Lung (tissue), 12 donors: ENCODE measurements around the gene FNBP1L. TPM values are rescaled to one million over a fixed set of nuclear protein-coding genes. Genes with fewer than 3 reads are reported as not detected.

ENCODE experiments used
- ATAC-seq: fragments of 200-7000 bp; cut with Tn5 transposase; one replicate; pipeline ENCODE4 v1.9.1; 2020; ENCODE audit warnings: moderate number of reproducible peaks; ENCODE audit not compliant: insufficient read depth, low FRiP score
- DNase-seq, 3 donors: peaks; one replicate each; pipeline ENCODE4 v3.0.0-alpha.2; 2013 to 2017
- H3K27ac ChIP-seq, 2 donors: one replicate each; pipeline ENCODE4 v1.5.1; 2013; ENCODE audit warnings: mild to moderate bottlenecking in 2 of 2, moderate library complexity in 2 of 2, control low read depth in 1 of 2, inconsistent platforms in 1 of 2, low read depth in 1 of 2, low read length in 1 of 2
- H3K27me3 ChIP-seq, 3 donors: one replicate each; pipeline ENCODE4 v1.5.1; 2013; ENCODE audit warnings: low read length in 2 of 3; ENCODE audit not compliant: control insufficient read depth in 3 of 3, insufficient read depth in 3 of 3
- H3K36me3 ChIP-seq, 4 donors: one replicate each; pipeline ENCODE4 v1.5.1; 2013; ENCODE audit warnings: low read length in 4 of 4, mild to moderate bottlenecking in 1 of 4, moderate library complexity in 1 of 4; ENCODE audit not compliant: control insufficient read depth in 4 of 4, insufficient read depth in 4 of 4
- H3K4me1 ChIP-seq, 5 donors: one replicate each; pipeline ENCODE4 v1.5.1; 2013; ENCODE audit warnings: low read length in 5 of 5, mild to moderate bottlenecking in 2 of 5, moderate library complexity in 1 of 5; ENCODE audit not compliant: control insufficient read depth in 5 of 5, insufficient read depth in 5 of 5
- H3K4me3 ChIP-seq: one replicate; pipeline ENCODE4 v1.5.1; 2013; ENCODE audit warnings: mild to moderate bottlenecking, control low read depth, moderate library complexity
- H3K9ac ChIP-seq, 2 donors: one replicate each; pipeline ENCODE4 v1.5.1; 2013; ENCODE audit warnings: low read length in 2 of 2, control low read depth in 1 of 2; ENCODE audit not compliant: insufficient read depth in 1 of 2
- H3K9me3 ChIP-seq, 4 donors: one replicate each; pipeline ENCODE4 v1.5.1; 2013; ENCODE audit warnings: low read length in 3 of 4, mild to moderate bottlenecking in 1 of 4, moderate library complexity in 1 of 4; ENCODE audit not compliant: control insufficient read depth in 4 of 4, insufficient read depth in 3 of 4
- CTCF ChIP-seq: IDR thresholded peaks from 2 replicates; pipeline ENCODE4 v1.5.1; 2012; ENCODE audit warnings: mild to moderate bottlenecking; ENCODE audit errors: control extremely low read depth, extremely low read depth
- whole genome bisulfite sequencing, 2 donors: extraction: QIAGEN DNeasy Blood & Tissue Kit; methylation state at CpG; one replicate each; pipeline ENCODE4 v1.1.7; 2013; 5-methylcytosine and 5-hydroxymethylcytosine counted together
- polyA plus RNA-seq, 2 donors: library from polyadenylated mRNA; stranded (reverse); fragments of 200-250 nt; gene quantifications; one replicate each; pipeline ENCODE4 v1.2.1, GENCODE V29; 2013
- total RNA-seq, 2 donors: library from RNA; depleted of rRNA in 1 of 2; stranded (reverse); fragments of >200 nt in 1 of 2; gene quantifications; one replicate each; pipeline ENCODE4 v1.2.1, GENCODE V29; 2014 to 2021
- donor health status: control.
- donor health status: control.
- donor health status: Bipolar disorder and iron deficiency.
- donor health status: healthy.
- donor health status: DM: yes; HTN: yes; CAD: no.

Gene FNBP1L
- total and polyA plus RNA-seq, 4 donors, result 15.1 to 119 (median 26.3) TPM

GRCh38 chr1:93595266-93595665 is 147.3 kb downstream of the FNBP1L start:
- no peak for TF ChIP-seq CTCF
- peaks cover 3 to 31% (median 16%) of the 10 kb centered on the region in 5 donors for H3K4me1 ChIP-seq

DNA sequence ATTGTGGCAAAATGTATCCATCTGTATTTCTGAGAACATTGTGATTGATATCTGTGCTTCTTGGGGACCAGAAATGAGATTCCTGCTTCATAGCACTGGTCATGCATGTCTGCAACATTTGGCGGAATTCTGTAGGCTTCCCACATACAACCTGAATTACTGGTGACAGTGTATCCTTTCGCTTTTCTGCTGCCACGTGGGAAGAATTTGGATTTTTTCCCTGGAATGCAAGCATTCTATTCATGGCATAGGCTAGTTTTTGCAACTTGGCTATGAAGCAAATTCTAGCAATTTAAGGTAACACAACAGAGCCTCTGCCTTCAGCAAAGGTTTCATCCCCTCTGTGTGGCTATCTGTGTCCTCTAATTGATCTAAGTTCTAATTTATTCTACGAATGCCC is 147.8 kb downstream of the FNBP1L start:
- H3K9ac ChIP-seq, result no peak overlapping the region
- WGBS, 2 donors, result 82 to 84% methylated on average over 4 of the region's 4 CpGs

More at GRCh38 chr1:93595266-93595665, 147.3 kb downstream of the FNBP1L start:
- no peak overlapping the region for H3K27ac ChIP-seq
- no peaks in the 10 kb centered on the region for H3K27me3 ChIP-seq
- no peak for DNase-seq
- no peak for ATAC-seq
- no peak overlapping the region for H3K9ac ChIP-seq
- 80 to 90% methylated on average over 2 of the region's 2 CpGs for WGBS, 2 donors
- H3K9me3 ChIP-seq, result no peaks in the 10 kb centered on the region
- H3K4me3 ChIP-seq, result no peak overlapping the region
- peaks cover 0 to 3% (median 2%) of the 10 kb centered on the region in 4 donors for H3K36me3 ChIP-seq

DNA sequence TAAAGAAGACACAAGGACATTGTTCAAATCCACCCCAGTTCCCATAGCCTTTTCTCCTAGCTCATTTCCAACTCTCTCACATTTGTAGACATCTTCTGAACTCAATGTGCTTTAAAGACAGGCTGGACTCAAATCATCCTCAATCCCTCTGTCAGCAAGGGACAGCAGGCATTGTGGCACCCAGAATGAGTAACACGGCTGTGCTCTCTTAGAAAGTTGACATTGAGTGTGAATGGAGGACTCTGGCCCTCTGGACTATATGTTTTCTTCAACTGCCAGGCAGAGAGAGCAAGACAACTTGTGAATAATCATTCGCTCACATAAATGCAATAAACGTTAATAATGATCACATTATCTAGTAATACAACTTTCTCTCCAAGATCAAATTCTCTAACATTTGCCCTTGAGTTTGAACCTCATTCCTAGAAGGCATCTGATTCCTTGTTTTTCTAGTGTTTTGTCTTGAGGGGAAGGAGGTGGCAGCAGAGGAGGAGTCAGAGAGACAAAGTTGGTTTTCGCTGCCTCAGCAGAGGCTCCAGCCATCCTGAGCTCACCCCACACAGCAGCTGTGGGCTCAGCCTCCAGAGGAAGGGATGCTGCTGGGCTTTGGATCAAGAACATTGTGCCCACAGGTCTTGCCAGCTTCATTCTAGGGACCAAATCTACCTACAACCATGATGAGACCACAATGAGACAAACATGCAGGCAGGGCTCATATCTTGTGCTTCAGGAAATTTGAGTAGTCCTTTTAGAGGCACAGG is 148.6 kb downstream of the FNBP1L start:
- no peak overlapping the region for H3K27ac ChIP-seq
- no peak for DNase-seq

More for the DNA sequence above, 147.8 kb downstream of the FNBP1L start:
- no peaks in the 10 kb centered on the region for H3K9me3 ChIP-seq
- TF ChIP-seq CTCF, result no peak
- H3K36me3 ChIP-seq, result peaks cover 0 to 3% (median 0%) of the 10 kb centered on the region in 4 donors
- H3K4me3 ChIP-seq, result no peak overlapping the region
- no peaks in the 10 kb centered on the region for H3K27me3 ChIP-seq
- ATAC-seq (no peak), DNase-seq (no peak)
- H3K4me1 ChIP-seq, result peaks cover 3 to 31% (median 16%) of the 10 kb centered on the region in 5 donors
- no peak overlapping the region for H3K27ac ChIP-seq

More for the DNA sequence above, 148.6 kb downstream of the FNBP1L start:
- TF ChIP-seq CTCF, result no peak
- Histone ChIP-seq H3K4me3 (no peak overlapping the region), H3K9me3 (no peaks in the 10 kb centered on the region), H3K9ac (no peak overlapping the region), H3K36me3 (peaks cover 0 to 3% (median 0%) of the 10 kb centered on the region in 4 donors), H3K27me3 (no peaks in the 10 kb centered on the region), H3K4me1 (peaks cover 3 to 31% (median 16%) of the 10 kb centered on the region in 5 donors)
- 86 to 91% methylated on average over 4 of the region's 4 CpGs for WGBS, 2 donors
- ATAC-seq, result no peak
